ENCODE measurements around the gene DCUN1D1.
"Not testable (repeated sequence)": the region's sequence is repeated elsewhere in the genome, so short reads cannot be mapped to it uniquely, and the experiment has no call there.

The DCUN1D1 gene

GRCh38 chr3:182980204-182981037, at the start of gene DCUN1D1:
DCUN1D1 (minus strand) TSS chr3:182980538; CDS start chr3:182980489, 49 bp downstream.
- DNase-seq (ENCODE audit: low spot score): peak; percentile 97

- DNase-seq (ENCODE audit: low spot score): no peak
Measured at GRCh38 chr3:183028416-183028815, 48.1 kb upstream of the DCUN1D1 start.

GRCh38 chr3:183027276-183027675, 46.9 kb upstream of the DCUN1D1 start:
- DNase-seq (ENCODE audit: low spot score): no peak

- no peak for DNase-seq (ENCODE audit: low spot score)
Measured at GRCh38 chr3:183022936-183023516, 42.7 kb upstream of the DCUN1D1 start.

GRCh38 chr3:183018421-183019192, 38.3 kb upstream of the DCUN1D1 start:
- no peak for DNase-seq (ENCODE audit: low spot score)

GRCh38 chr3:183015185-183015584, 34.8 kb upstream of the DCUN1D1 start:
- no peak for DNase-seq (ENCODE audit: low spot score)

GRCh38 chr3:183013856-183014255, 33.5 kb upstream of the DCUN1D1 start:
- DNase-seq (ENCODE audit: low spot score): no peak

GRCh38 chr3:183013074-183013473, 32.7 kb upstream of the DCUN1D1 start:
- no peak for DNase-seq (ENCODE audit: low spot score)

GRCh38 chr3:183008800-183009199, 28.5 kb upstream of the DCUN1D1 start:
- no peak for DNase-seq (ENCODE audit: low spot score)

- no peak for DNase-seq (ENCODE audit: low spot score)
Measured at GRCh38 chr3:183008303-183008702, 28.0 kb upstream of the DCUN1D1 start.

- DNase-seq (ENCODE audit: low spot score): no peak
Measured at GRCh38 chr3:183006396-183007002, 26.2 kb upstream of the DCUN1D1 start.

GRCh38 chr3:182999767-183000166, 19.4 kb upstream of the DCUN1D1 start:
- DNase-seq (ENCODE audit: low spot score): no peak

- not testable (repeated sequence) for DNase-seq (ENCODE audit: low spot score)
Measured at GRCh38 chr3:182993486-182994201, 13.3 kb upstream of the DCUN1D1 start.

GRCh38 chr3:182989566-182989965, 9.2 kb upstream of the DCUN1D1 start:
- DNase-seq (ENCODE audit: low spot score): no peak

- DNase-seq (ENCODE audit: low spot score): no peak
Measured at GRCh38 chr3:182986021-182986420, 5.7 kb upstream of the DCUN1D1 start.

GRCh38 chr3:182983876-182984275, 3.5 kb upstream of the DCUN1D1 start:
- DNase-seq (ENCODE audit: low spot score): no peak

GRCh38 chr3:182981038-182981380, 671 bp upstream of the DCUN1D1 start:
- DNase-seq (ENCODE audit: low spot score): no peak

GRCh38 chr3:182979674-182980191, 605 bp downstream of the DCUN1D1 start:
- DNase-seq (ENCODE audit: low spot score): peak; percentile 7

- DNase-seq (ENCODE audit: low spot score): no peak
Measured at GRCh38 chr3:182979103-182979673, 1.1 kb downstream of the DCUN1D1 start.

- DNase-seq (ENCODE audit: low spot score): no peak
Measured at GRCh38 chr3:182978387-182978786, 2.0 kb downstream of the DCUN1D1 start.

- no peak for DNase-seq (ENCODE audit: low spot score)
Measured at GRCh38 chr3:182973047-182973446, 7.3 kb downstream of the DCUN1D1 start.
